GM21825 (cell line): ENCODE measurements around the gene HUNK.
"Not testable (repeated sequence)": the region's sequence is repeated elsewhere in the genome, so short reads cannot be mapped to it uniquely, and the experiment has no call there.

ENCODE experiments used
- ATAC-seq: cut with Tn5 transposase; IDR thresholded peaks from one replicate; pipeline ENCODE4 v1.9.1; 2021; ENCODE audit warnings: mild to moderate bottlenecking, moderate library complexity; ENCODE audit not compliant: unreplicated experiment

HUNK gene

GRCh38 chr21:31870472-31871193, 2.2 kb upstream of the HUNK start:
- ATAC-seq = no peak

- not testable (repeated sequence) for ATAC-seq
Measured at GRCh38 chr21:31871371-31871770, 1.4 kb upstream of the HUNK start.

- ATAC-seq = no peak
Measured at GRCh38 chr21:31872072-31872451, 758 bp upstream of the HUNK start.

GRCh38 chr21:31873275-31873695, 465 bp downstream of the HUNK start:
- ATAC-seq = no peak

- no peak for ATAC-seq
Measured at GRCh38 chr21:31873696-31874599, 1.1 kb downstream of the HUNK start.

- ATAC-seq = no peak
Measured at GRCh38 chr21:31874812-31875212, 2.0 kb downstream of the HUNK start.

GRCh38 chr21:31875496-31876015, 2.7 kb downstream of the HUNK start:
- no peak for ATAC-seq

GRCh38 chr21:31877463-31877957, 4.7 kb downstream of the HUNK start:
- no peak for ATAC-seq

- ATAC-seq = no peak
Measured at GRCh38 chr21:31878831-31879230, 6.0 kb downstream of the HUNK start.

GRCh38 chr21:31879241-31879650, 6.4 kb downstream of the HUNK start:
- no peak for ATAC-seq

GRCh38 chr21:31879911-31880310, 7.1 kb downstream of the HUNK start:
- ATAC-seq = no peak

GRCh38 chr21:31880816-31881215, 8.0 kb downstream of the HUNK start:
- ATAC-seq = no peak

- no peak for ATAC-seq
Measured at GRCh38 chr21:31882711-31883110, 9.9 kb downstream of the HUNK start.

- no peak for ATAC-seq
Measured at GRCh38 chr21:31885146-31885545, 12.3 kb downstream of the HUNK start.

GRCh38 chr21:31886915-31887314, 14.1 kb downstream of the HUNK start:
- no peak for ATAC-seq

GRCh38 chr21:31887391-31887841, 14.6 kb downstream of the HUNK start:
- ATAC-seq = no peak

- ATAC-seq = no peak
Measured at GRCh38 chr21:31888936-31889371, 16.1 kb downstream of the HUNK start.

- no peak for ATAC-seq
Measured at GRCh38 chr21:31889460-31889859, 16.6 kb downstream of the HUNK start.

- no peak for ATAC-seq
Measured at GRCh38 chr21:31892686-31893085, 19.9 kb downstream of the HUNK start.

GRCh38 chr21:31893851-31894415, 21.1 kb downstream of the HUNK start:
- ATAC-seq = no peak

GRCh38 chr21:31894457-31894856, 21.6 kb downstream of the HUNK start:
- no peak for ATAC-seq
